Ishikawa (cell line): ENCODE results near the gene TMEM132A.

Source experiments
- CEBPB ChIP-seq: IDR thresholded peaks from 2 replicates; pipeline ENCODE4 v1.6.1; 2012
- EP300 ChIP-seq: IDR thresholded peaks from 2 replicates; pipeline ENCODE4 v1.6.1; 2012; ENCODE audit warnings: borderline replicate concordance
- RAD21 ChIP-seq: IDR thresholded peaks from 2 replicates; pipeline ENCODE4 v1.6.1; 2012; ENCODE audit warnings: low read depth
- TAF1 ChIP-seq: IDR thresholded peaks from 2 replicates; pipeline ENCODE4 v1.6.1; 2012; ENCODE audit warnings: low read depth, mild to moderate bottlenecking
- TEAD4 ChIP-seq: IDR thresholded peaks from 2 replicates; pipeline ENCODE4 v1.6.1; 2012
- TF ChIP-seq, protein P1 (sequence below): IDR thresholded peaks from 2 replicates; pipeline ENCODE4 v1.6.1; 2012

DNA sequence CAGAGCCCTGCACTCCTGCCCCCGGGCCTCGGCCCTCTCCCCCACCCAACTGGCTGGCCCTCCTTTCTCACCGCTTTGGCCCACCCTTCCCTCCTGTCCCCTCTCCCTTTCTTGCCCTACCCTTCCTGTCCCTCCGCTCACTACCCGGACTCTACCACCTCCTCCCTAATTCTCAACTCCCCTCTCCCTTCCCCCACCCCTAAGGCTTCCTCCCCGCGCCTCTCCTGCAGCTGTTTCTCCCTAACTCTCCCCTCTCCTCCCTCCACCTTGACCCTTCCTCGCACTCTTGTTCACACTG lies 27.3 kb downstream of the TMEM132A start:
- no peak for TF ChIP-seq CEBPB
- TF ChIP-seq TAF1: no peak
- TF ChIP-seq RAD21: no peak
- no peak for TF ChIP-seq TEAD4
- TF ChIP-seq, protein P1, sequence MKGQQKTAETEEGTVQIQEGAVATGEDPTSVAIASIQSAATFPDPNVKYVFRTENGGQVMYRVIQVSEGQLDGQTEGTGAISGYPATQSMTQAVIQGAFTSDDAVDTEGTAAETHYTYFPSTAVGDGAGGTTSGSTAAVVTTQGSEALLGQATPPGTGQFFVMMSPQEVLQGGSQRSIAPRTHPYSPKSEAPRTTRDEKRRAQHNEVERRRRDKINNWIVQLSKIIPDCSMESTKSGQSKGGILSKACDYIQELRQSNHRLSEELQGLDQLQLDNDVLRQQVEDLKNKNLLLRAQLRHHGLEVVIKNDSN: no peak
- TF ChIP-seq EP300: no peak
